ENCODE data around the gene GPS1.

DNA sequence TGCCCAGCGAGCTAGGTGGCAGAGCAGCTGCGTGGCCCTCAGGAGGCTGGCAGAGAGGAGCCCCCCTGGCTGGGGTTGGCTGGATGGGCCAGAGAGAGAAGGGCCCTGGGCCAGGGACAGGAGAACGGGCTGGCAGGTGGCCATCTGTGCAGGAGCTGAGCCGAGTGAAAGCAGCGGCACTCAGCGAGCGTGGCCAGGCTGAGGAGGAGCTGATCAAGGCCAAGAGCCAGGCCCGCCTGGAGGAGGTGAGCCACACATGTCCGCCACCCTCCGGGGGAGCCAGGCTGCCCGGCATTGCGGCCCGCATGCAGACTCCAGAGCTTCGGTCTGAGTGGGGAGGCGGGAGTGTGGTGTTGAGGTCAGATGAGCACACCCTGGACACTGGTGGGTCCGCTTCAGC, 22.3 kb upstream of the GPS1 start:
- TF ChIP-seq, protein P1, sequence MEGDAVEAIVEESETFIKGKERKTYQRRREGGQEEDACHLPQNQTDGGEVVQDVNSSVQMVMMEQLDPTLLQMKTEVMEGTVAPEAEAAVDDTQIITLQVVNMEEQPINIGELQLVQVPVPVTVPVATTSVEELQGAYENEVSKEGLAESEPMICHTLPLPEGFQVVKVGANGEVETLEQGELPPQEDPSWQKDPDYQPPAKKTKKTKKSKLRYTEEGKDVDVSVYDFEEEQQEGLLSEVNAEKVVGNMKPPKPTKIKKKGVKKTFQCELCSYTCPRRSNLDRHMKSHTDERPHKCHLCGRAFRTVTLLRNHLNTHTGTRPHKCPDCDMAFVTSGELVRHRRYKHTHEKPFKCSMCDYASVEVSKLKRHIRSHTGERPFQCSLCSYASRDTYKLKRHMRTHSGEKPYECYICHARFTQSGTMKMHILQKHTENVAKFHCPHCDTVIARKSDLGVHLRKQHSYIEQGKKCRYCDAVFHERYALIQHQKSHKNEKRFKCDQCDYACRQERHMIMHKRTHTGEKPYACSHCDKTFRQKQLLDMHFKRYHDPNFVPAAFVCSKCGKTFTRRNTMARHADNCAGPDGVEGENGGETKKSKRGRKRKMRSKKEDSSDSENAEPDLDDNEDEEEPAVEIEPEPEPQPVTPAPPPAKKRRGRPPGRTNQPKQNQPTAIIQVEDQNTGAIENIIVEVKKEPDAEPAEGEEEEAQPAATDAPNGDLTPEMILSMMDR (IDR thresholded peaks at IDR 0.05; ENCODE audit: insufficient read depth, low read depth, low read length) = no peak
- TF ChIP-seq EZH2 (IDR thresholded peaks at IDR 0.05; ENCODE audit: insufficient read depth, low read length) = no peak
